ENCODE data around the gene STX11. TPM values are rescaled to one million over a fixed set of nuclear protein-coding genes. Genes with fewer than 3 reads are reported as not detected.

Gene STX11
- polyA plus RNA-seq, 1 donor (not counting 4 experiments of a cell fraction or from before 2014, with no cell fraction given), result 0.28 TPM

DNA sequence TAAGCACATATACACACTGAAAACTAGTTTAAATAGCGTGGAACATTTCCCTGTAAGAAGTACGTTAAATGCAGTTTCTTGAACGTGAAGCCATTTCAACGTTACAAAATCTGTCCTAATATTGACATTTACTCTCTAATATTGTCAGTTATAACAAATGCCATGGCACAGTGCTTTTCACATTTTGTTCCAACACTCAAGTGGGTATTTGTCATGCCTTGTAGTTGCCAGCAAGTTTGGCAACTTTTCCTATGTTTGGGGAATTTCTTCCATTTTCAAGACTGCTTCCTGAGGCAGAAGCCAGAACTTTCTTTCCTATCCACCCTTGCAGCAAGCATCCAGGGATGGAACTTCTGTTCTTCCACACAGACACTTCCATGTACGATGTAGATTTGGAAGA, 63.0 kb downstream of the STX11 start:
- FAIRE-seq, result no peak
- Histone ChIP-seq H3K27ac (ENCODE audit: control insufficient read depth, insufficient read depth, low read length) (no peak overlapping the region), H3K79me2 (ENCODE audit: control insufficient read depth, insufficient read depth, low read length) (no peaks in the 10 kb centered on the region), H3K9me1 (ENCODE audit: control insufficient read depth, extremely low read depth, insufficient read depth, low read length) (no peaks in the 10 kb centered on the region), H4K20me1 (ENCODE audit: control insufficient read depth, extremely low read depth, insufficient read depth, low read length) (no peaks in the 10 kb centered on the region), H3K36me3 (ENCODE audit: control insufficient read depth in 2 of 2, extremely low read depth in 1 of 2, insufficient read depth in 2 of 2, low read length in 2 of 2) (no peaks in the 10 kb centered on the region), H3K4me1 (ENCODE audit: control insufficient read depth, extremely low read depth, insufficient read depth, low read length) (peaks cover 8% of the 10 kb centered on the region), H3K4me2 (ENCODE audit: control insufficient read depth, extremely low read depth, insufficient read depth, low read depth, low read length) (no peak overlapping the region), H3K4me3 (ENCODE audit: control insufficient read depth in 2 of 3, extremely low read depth in 1 of 3, insufficient read depth in 2 of 3, low read depth in 1 of 3, low read length in 3 of 3) (no peak overlapping the region), H2AFZ (ENCODE audit: control insufficient read depth, low read length) (no peak overlapping the region), H3K9me3 (ENCODE audit: control insufficient read depth, low read depth, low read length) (no peaks in the 10 kb centered on the region), H3K27me3 (ENCODE audit: control insufficient read depth, extremely low read depth, insufficient read depth, low read length) (peaks cover 5% of the 10 kb centered on the region), H3K9ac (ENCODE audit: control insufficient read depth, extremely low read depth, insufficient read depth, low read length) (no peak overlapping the region)
- no peak for DNase-seq (ENCODE audit: low read depth, low spot score)
- TF ChIP-seq, protein P1, sequence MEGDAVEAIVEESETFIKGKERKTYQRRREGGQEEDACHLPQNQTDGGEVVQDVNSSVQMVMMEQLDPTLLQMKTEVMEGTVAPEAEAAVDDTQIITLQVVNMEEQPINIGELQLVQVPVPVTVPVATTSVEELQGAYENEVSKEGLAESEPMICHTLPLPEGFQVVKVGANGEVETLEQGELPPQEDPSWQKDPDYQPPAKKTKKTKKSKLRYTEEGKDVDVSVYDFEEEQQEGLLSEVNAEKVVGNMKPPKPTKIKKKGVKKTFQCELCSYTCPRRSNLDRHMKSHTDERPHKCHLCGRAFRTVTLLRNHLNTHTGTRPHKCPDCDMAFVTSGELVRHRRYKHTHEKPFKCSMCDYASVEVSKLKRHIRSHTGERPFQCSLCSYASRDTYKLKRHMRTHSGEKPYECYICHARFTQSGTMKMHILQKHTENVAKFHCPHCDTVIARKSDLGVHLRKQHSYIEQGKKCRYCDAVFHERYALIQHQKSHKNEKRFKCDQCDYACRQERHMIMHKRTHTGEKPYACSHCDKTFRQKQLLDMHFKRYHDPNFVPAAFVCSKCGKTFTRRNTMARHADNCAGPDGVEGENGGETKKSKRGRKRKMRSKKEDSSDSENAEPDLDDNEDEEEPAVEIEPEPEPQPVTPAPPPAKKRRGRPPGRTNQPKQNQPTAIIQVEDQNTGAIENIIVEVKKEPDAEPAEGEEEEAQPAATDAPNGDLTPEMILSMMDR (optimal IDR thresholded peaks at IDR 0.05 in 1 of 3, IDR thresholded peaks at IDR 0.05 in 1 of 3, conservative IDR thresholded peaks at IDR 0.05 in 1 of 3; ENCODE audit: extremely low read depth in 1 of 3, insufficient read depth in 2 of 3, low read length in 3 of 3), result no peak
- no peak for TF ChIP-seq EZH2 (IDR thresholded peaks at IDR 0.05; ENCODE audit: low read length)
- dilution Hi-C loops (cut with MboI; ENCODE audit: extremely low pct_ligation_motif_present, low sequenced_read_pairs), result no loop called here

DNA sequence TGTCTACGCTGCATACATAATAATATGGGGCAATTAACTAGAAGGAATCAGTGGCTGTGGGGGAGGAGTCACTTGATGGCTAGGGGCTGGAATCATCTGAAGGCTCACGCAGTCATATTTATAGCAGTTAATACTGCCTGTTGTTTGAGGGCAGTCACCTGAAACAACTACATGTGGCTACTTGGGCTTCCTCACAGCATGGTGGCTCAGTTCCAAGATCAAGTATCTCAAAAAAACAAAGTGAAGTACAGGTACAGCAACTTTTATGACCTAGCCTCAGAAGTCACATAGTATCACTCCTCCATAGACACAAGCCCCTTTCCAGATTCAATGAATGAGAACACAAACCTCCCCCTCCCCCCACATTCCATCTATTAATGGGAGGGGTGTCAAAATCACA, 63.7 kb downstream of the STX11 start:
- Histone ChIP-seq H3K27ac (ENCODE audit: control insufficient read depth, insufficient read depth, low read length) (no peak overlapping the region), H3K4me1 (ENCODE audit: control insufficient read depth, extremely low read depth, insufficient read depth, low read length) (peaks cover 8% of the 10 kb centered on the region), H3K4me3 (ENCODE audit: control insufficient read depth in 2 of 3, extremely low read depth in 1 of 3, insufficient read depth in 2 of 3, low read depth in 1 of 3, low read length in 3 of 3) (no peak overlapping the region), H3K4me2 (ENCODE audit: control insufficient read depth, extremely low read depth, insufficient read depth, low read depth, low read length) (no peak overlapping the region), H4K20me1 (ENCODE audit: control insufficient read depth, extremely low read depth, insufficient read depth, low read length) (no peaks in the 10 kb centered on the region), H3K9me1 (ENCODE audit: control insufficient read depth, extremely low read depth, insufficient read depth, low read length) (no peaks in the 10 kb centered on the region), H3K9me3 (ENCODE audit: control insufficient read depth, low read depth, low read length) (no peaks in the 10 kb centered on the region), H3K9ac (ENCODE audit: control insufficient read depth, extremely low read depth, insufficient read depth, low read length) (no peak overlapping the region), H3K36me3 (ENCODE audit: control insufficient read depth in 2 of 2, extremely low read depth in 1 of 2, insufficient read depth in 2 of 2, low read length in 2 of 2) (no peaks in the 10 kb centered on the region), H3K79me2 (ENCODE audit: control insufficient read depth, insufficient read depth, low read length) (no peaks in the 10 kb centered on the region), H3K27me3 (ENCODE audit: control insufficient read depth, extremely low read depth, insufficient read depth, low read length) (peaks cover 2% of the 10 kb centered on the region), H2AFZ (ENCODE audit: control insufficient read depth, low read length) (no peak overlapping the region)
- dilution Hi-C loops (cut with MboI; ENCODE audit: extremely low pct_ligation_motif_present, low sequenced_read_pairs), result no loop called here
- DNase-seq (ENCODE audit: low read depth, low spot score) (no peak), FAIRE-seq (no peak)
- TF ChIP-seq, protein P1 (optimal IDR thresholded peaks at IDR 0.05 in 1 of 3, IDR thresholded peaks at IDR 0.05 in 1 of 3, conservative IDR thresholded peaks at IDR 0.05 in 1 of 3; ENCODE audit: extremely low read depth in 1 of 3, insufficient read depth in 2 of 3, low read length in 3 of 3), result no peak
- no peak for TF ChIP-seq EZH2 (IDR thresholded peaks at IDR 0.05; ENCODE audit: low read length)

All from keratinocyte (primary cell).